CD4-positive, CD25-positive, alpha-beta regulatory T cell (primary cell): ENCODE results near the gene HPS4. TPM values are rescaled to one million over a fixed set of nuclear protein-coding genes. Genes with fewer than 3 reads are reported as not detected.
A peak's percentile ranks its signal among the peaks of the same experiment; 100 is the strongest.

Source experiments
- ATAC-seq, 2 donors: fragments of 150-1000 bp; cut with Tn5 transposase; one replicate each; pipeline ENCODE4 v1.10.0; 2021; ENCODE audit warnings: low read depth in 2 of 2, moderate number of reproducible peaks in 2 of 2, moderate library complexity in 1 of 2
- DNase-seq, 3 donors: peaks; one replicate each; pipeline versions ENCODE4 v3.0.0 to v3.0.0-alpha.2; 2012 to 2022; ENCODE audit warnings: mixed read lengths in 1 of 3
- H3K27ac ChIP-seq: one replicate; pipeline ENCODE4 v1.7.0; 2013; ENCODE audit warnings: mild to moderate bottlenecking, low read length; ENCODE audit not compliant: insufficient read depth, poor library complexity, severe bottlenecking
- H3K27me3 ChIP-seq: one replicate; pipeline ENCODE4 v1.7.0; 2013; ENCODE audit warnings: low read length; ENCODE audit not compliant: control insufficient read depth, insufficient read depth
- H3K36me3 ChIP-seq: one replicate; pipeline ENCODE4 v1.7.0; 2013; ENCODE audit warnings: mild to moderate bottlenecking, low read length, moderate library complexity; ENCODE audit not compliant: control insufficient read depth, insufficient read depth
- H3K4me1 ChIP-seq: 2 replicates; pipeline ENCODE4 v1.7.0; 2013; ENCODE audit warnings: mild to moderate bottlenecking, low read length; ENCODE audit not compliant: insufficient read depth, control insufficient read depth, poor library complexity, severe bottlenecking
- H3K4me3 ChIP-seq: one replicate; pipeline ENCODE4 v1.7.0; 2013; ENCODE audit warnings: low read depth, mild to moderate bottlenecking, low read length, moderate library complexity
- H3K9me3 ChIP-seq, 2 experiments: 1 replicate in 1 of 2; 2 replicates in 1 of 2; pipeline ENCODE4 v1.7.0; 2013; ENCODE audit warnings: low read length in 2 of 2, mild to moderate bottlenecking in 1 of 2, moderate library complexity in 1 of 2; ENCODE audit not compliant: control insufficient read depth in 2 of 2
- H3K27ac Mint-ChIP-seq, 3 donors: one replicate each; pipeline ENCODE4 v1.8.0; 2020 to 2022; ENCODE audit warnings: mild to moderate bottlenecking in 3 of 3, mixed read lengths in 3 of 3, moderate library complexity in 2 of 3
- H3K27me3 Mint-ChIP-seq: one replicate; pipeline ENCODE4 v1.8.0; 2022; ENCODE audit warnings: mild to moderate bottlenecking, mixed read lengths
- H3K36me3 Mint-ChIP-seq: one replicate; pipeline ENCODE4 v1.8.0; 2020; ENCODE audit warnings: mixed read lengths
- H3K4me1 Mint-ChIP-seq, 4 donors: one replicate each; pipeline ENCODE4 v1.8.0; 2020 to 2022; ENCODE audit warnings: mixed read lengths in 4 of 4, mild to moderate bottlenecking in 1 of 4
- H3K4me3 Mint-ChIP-seq, 4 donors: one replicate each; pipeline ENCODE4 v1.8.0; 2020 to 2022; ENCODE audit warnings: mild to moderate bottlenecking in 4 of 4, mixed read lengths in 4 of 4, moderate library complexity in 3 of 4
- H3K9me3 Mint-ChIP-seq, 7 donors: one replicate each; pipeline ENCODE4 v1.8.0; 2020 to 2022; ENCODE audit warnings: mixed read lengths in 7 of 7, mild to moderate bottlenecking in 3 of 7, moderate library complexity in 2 of 7
- polyA plus RNA-seq, 4 donors: library from polyadenylated mRNA; unstranded; fragments of 300-500 nt; fragmentation: Illumina TruSeq; gene quantifications; one replicate each; pipeline ENCODE4 v1.2.3, GENCODE V29; 2021
- total RNA-seq: library from RNA; stranded (reverse); gene quantifications from one replicate; pipeline ENCODE4 v1.2.3, GENCODE V29; 2022

The HPS4 gene
- total and polyA plus RNA-seq, 5 donors from 2014 or later, result 12.0 to 44.6 (median 13.7) TPM

DNA sequence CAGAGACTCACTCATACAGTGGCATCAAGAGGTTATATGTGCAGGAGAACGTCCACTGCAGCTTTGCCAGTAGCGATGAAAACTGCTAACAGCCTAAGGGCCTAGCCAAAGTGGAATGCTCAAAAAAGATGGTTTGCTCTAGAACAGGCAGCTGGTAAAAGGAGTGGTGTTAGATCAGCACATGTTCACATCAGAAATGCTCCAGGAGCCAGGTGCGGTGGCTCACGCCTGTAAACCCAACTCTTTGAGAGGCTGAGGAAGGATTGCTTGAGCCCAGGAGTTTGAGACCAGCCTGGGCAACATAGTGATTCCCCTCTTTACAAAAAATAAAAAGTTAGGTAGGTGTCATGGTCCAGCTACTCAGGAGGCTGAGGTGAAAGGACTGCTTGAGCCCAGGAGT, 39.0 kb upstream of the HPS4 start:
- DNase-seq, result no peak
- Histone ChIP-seq H3K27ac (no peak overlapping the region), H3K4me3 (no peak overlapping the region), H3K36me3 (peaks cover 24% of the 10 kb centered on the region), H3K27me3 (no peaks in the 10 kb centered on the region), H3K4me1 (no peaks in the 10 kb centered on the region), H3K9me3 (no peaks in the 10 kb centered on the region)
- peaks cover 0 to 7% (median 0%) of the 10 kb centered on the region in 4 donors for H3K4me1 Mint-ChIP-seq
- H3K27me3 Mint-ChIP-seq, result no peaks in the 10 kb centered on the region
- H3K4me3 Mint-ChIP-seq, result no peak overlapping the region
- peak overlapping the region in 1 of 3 donors; percentile 29 for H3K27ac Mint-ChIP-seq
- H3K36me3 Mint-ChIP-seq, result peaks cover 22% of the 10 kb centered on the region
- ATAC-seq, result no peak
- no peaks in the 10 kb centered on the region for H3K9me3 Mint-ChIP-seq

DNA sequence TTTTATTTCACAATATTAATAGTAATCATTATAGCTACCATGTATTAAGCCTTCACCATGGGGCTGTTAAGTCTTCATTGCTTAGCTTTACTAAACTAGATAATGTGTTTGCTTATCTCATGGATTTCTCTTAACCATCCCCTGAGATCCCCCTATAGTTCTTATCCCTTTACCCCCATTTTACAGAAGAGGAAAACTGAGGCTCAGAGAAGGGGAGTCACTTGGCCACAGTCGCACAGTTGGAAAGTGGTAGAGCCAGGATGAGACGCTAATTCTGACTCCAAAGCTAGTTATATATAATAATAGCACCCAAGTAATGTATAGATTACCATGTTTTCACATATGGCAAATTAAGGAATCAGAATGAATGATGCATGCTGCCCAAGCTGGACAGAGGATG, 38.4 kb upstream of the HPS4 start:
- no peak overlapping the region for H3K27ac ChIP-seq
- H3K27me3 ChIP-seq, result no peaks in the 10 kb centered on the region
- Mint-ChIP-seq H3K27ac (peak overlapping the region in 1 of 3 donors; percentile 29), H3K4me3 (no peak overlapping the region), H3K27me3 (no peaks in the 10 kb centered on the region), H3K4me1 (peaks cover 0 to 7% (median 0%) of the 10 kb centered on the region in 4 donors), H3K36me3 (peaks cover 17% of the 10 kb centered on the region), H3K9me3 (no peaks in the 10 kb centered on the region)
- ATAC-seq (no peak), DNase-seq (no peak)
- peaks cover 19% of the 10 kb centered on the region for H3K36me3 ChIP-seq
- no peak overlapping the region for H3K4me3 ChIP-seq
- H3K4me1 ChIP-seq, result no peaks in the 10 kb centered on the region
- no peaks in the 10 kb centered on the region for H3K9me3 ChIP-seq

DNA sequence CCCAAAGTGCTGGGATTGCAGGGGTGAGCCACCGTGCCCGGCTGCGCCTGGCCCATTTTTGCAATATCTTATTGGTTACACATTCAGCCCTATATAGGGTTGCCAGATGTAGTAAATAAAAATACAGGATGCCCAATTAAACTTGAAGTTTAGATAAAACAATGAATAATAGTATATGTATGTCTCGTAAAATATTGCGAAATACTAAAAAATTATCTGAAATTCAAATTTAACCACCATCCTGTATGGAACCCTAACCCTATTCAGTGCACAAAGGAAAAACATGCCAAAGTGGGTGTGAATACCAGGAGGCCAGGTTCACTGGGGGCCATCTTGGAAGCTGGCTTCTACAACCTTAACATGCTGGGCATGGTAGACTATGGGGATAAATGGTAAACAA, 33.8 kb upstream of the HPS4 start:
- peaks cover 5 to 19% (median 14%) of the 10 kb centered on the region in 4 donors for H3K4me1 Mint-ChIP-seq
- no peak overlapping the region for H3K27ac Mint-ChIP-seq
- Histone ChIP-seq H3K4me3 (no peak overlapping the region), H3K36me3 (no peaks in the 10 kb centered on the region), H3K4me1 (peaks cover 7% of the 10 kb centered on the region), H3K27ac (no peak overlapping the region), H3K9me3 (no peaks in the 10 kb centered on the region), H3K27me3 (no peaks in the 10 kb centered on the region)
- H3K4me3 Mint-ChIP-seq, result no peak overlapping the region
- no peaks in the 10 kb centered on the region for H3K27me3 Mint-ChIP-seq
- DNase-seq, result no peak
- no peak for ATAC-seq
- no peaks in the 10 kb centered on the region for H3K36me3 Mint-ChIP-seq
- peaks cover 0 to 2% (median 0%) of the 10 kb centered on the region in 7 donors for H3K9me3 Mint-ChIP-seq

DNA sequence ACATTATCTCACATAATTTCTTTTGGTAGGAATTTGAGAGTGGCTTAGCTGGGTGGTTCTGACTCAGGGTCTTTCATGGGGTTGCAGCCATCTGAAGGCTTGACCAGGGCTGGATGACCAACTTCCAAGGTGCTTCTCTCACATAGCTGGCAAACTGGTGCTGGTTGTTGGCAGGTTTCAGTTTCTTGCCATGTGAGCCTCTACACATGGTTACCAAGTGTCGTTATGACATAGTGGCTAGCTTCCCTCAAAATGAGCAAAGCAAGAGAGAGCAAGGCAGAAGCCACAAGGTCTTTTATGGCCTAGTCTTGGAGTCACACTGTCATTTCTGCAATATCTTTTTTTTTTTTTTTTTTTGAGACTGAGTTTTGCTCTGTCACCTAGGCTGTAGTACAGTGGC, 32.9 kb upstream of the HPS4 start:
- H3K4me3 Mint-ChIP-seq, result no peak overlapping the region
- no peak overlapping the region for H3K4me3 ChIP-seq
- H3K27ac Mint-ChIP-seq, result no peak overlapping the region
- H3K27ac ChIP-seq, result no peak overlapping the region
- no peak for DNase-seq
- ATAC-seq, result no peak
- no peaks in the 10 kb centered on the region for H3K36me3 ChIP-seq
- H3K27me3 Mint-ChIP-seq, result no peaks in the 10 kb centered on the region
- H3K9me3 ChIP-seq, result no peaks in the 10 kb centered on the region
- no peaks in the 10 kb centered on the region for H3K36me3 Mint-ChIP-seq
- H3K4me1 ChIP-seq, result peaks cover 12% of the 10 kb centered on the region
- peaks cover 0 to 2% (median 0%) of the 10 kb centered on the region in 7 donors for H3K9me3 Mint-ChIP-seq
- peaks cover 5 to 28% (median 19%) of the 10 kb centered on the region in 4 donors for H3K4me1 Mint-ChIP-seq
- no peaks in the 10 kb centered on the region for H3K27me3 ChIP-seq

DNA sequence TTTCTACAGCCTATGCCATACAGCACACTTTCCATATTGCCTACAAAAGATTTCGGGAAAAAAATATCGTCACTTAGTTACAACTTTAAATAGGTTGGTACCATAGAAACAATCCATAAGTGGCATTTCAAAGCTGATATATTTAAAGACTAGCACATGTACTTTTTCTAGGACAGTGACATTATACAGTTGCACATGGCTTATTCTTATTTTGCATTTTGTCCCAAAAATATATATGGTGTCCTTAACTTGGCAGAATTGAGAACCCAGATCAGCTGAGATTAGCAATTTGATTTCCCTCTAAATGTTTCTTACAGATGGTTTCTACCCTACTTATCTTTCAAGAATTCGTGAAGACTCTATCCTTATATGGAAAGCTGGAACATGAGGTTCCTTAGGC, 32.3 kb upstream of the HPS4 start:
- peak overlapping the region in 1 of 4 donors; percentile 49 for H3K4me3 Mint-ChIP-seq
- no peak overlapping the region for H3K27ac Mint-ChIP-seq
- no peak for DNase-seq
- H3K36me3 Mint-ChIP-seq, result peaks cover 3% of the 10 kb centered on the region
- peaks cover 10 to 34% (median 24%) of the 10 kb centered on the region in 4 donors for H3K4me1 Mint-ChIP-seq
- no peak overlapping the region for H3K27ac ChIP-seq
- ATAC-seq, result no peak
- H3K9me3 ChIP-seq, result no peaks in the 10 kb centered on the region
- no peaks in the 10 kb centered on the region for H3K27me3 Mint-ChIP-seq
- H3K9me3 Mint-ChIP-seq, result peaks cover 0 to 2% (median 0%) of the 10 kb centered on the region in 7 donors
- peaks cover 17% of the 10 kb centered on the region for H3K4me1 ChIP-seq
- no peaks in the 10 kb centered on the region for H3K27me3 ChIP-seq
- H3K36me3 ChIP-seq, result no peaks in the 10 kb centered on the region
- H3K4me3 ChIP-seq, result no peak overlapping the region

DNA sequence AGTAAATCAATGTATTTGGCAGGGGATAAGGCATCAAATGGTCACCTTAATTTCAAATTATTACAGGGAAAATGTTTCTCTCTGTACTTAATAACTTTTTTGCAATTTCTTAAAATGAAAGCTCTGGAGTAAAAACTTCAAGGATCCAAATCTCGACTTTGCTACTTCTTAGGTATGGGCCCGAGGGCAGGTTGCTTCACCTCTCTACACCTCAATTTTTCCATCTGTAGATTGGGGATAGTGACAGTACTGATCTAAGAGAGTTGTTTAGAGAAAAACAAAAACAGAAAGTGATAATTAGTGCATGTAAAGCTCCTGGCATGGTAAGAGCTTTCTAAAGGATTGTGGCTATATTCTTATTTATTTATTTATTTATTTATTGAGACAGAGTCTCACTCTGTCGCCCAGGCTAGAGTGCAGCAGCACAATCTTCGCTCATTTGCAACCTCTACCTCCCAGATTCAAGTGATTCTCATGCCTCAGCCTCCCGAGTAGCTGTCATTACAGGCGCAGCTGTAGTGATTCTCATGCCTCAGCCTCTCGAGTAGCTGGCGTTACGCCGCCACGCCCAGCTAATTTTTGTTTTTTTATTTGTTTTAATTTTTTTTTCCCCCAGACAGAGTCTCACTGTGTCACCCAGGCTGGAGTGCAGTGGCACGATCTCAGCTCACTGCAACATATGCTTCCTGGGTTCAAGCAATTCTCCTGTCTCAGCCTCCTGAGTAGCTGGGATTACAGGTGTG, 31.0 kb upstream of the HPS4 start:
- H3K4me3 ChIP-seq, result no peak overlapping the region
- no peaks in the 10 kb centered on the region for H3K9me3 ChIP-seq
- peaks cover 22% of the 10 kb centered on the region for H3K4me1 ChIP-seq
- H3K27ac ChIP-seq, result no peak overlapping the region
- no peaks in the 10 kb centered on the region for H3K27me3 ChIP-seq
- Mint-ChIP-seq H3K27ac (peak overlapping the region in 2 of 3 donors; percentile 52 to 100), H3K4me3 (peak overlapping the region in 3 of 4 donors; percentile 24 to 99 (median 74)), H3K4me1 (peaks cover 12 to 38% (median 33%) of the 10 kb centered on the region in 4 donors), H3K27me3 (no peaks in the 10 kb centered on the region), H3K9me3 (peaks cover 0 to 2% (median 0%) of the 10 kb centered on the region in 7 donors), H3K36me3 (peaks cover 14% of the 10 kb centered on the region)
- ATAC-seq (no peak), DNase-seq (no peak)
- H3K36me3 ChIP-seq, result peaks cover 5% of the 10 kb centered on the region

DNA sequence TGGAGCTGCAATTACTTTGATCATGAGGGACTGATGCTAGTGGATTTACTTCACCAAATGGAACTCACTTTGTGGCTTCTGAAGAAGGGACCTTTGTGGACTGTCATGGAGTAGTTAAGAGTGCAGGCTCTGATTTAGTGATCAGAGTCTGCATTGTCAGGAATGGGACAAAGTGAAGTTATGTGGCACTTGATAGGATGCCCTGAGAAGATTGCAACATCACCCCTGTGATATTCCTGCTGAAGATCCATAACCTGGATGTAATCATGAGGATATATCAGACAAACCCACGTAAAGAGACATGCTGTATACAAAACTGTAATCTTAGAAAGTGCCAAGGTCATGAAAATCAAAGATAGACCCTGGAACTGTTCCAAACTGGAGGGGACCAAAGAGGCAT, 30.3 kb upstream of the HPS4 start:
- ATAC-seq, result no peak
- Histone ChIP-seq H3K36me3 (peaks cover 12% of the 10 kb centered on the region), H3K27ac (no peak overlapping the region), H3K4me1 (peaks cover 22% of the 10 kb centered on the region), H3K4me3 (no peak overlapping the region), H3K9me3 (no peaks in the 10 kb centered on the region), H3K27me3 (no peaks in the 10 kb centered on the region)
- Mint-ChIP-seq H3K4me3 (peak overlapping the region in 2 of 4 donors; percentile 99), H3K27me3 (no peaks in the 10 kb centered on the region), H3K36me3 (peaks cover 20% of the 10 kb centered on the region), H3K4me1 (peaks cover 12 to 45% (median 39%) of the 10 kb centered on the region in 4 donors), H3K9me3 (peaks cover 0 to 2% (median 0%) of the 10 kb centered on the region in 7 donors), H3K27ac (peak overlapping the region; percentile 52 to 100 (median 99))
- DNase-seq, result no peak
